Stimulated activated CD8-positive, alpha-beta memory T cell treated with anti-CD3 and anti-CD28 coated beads, Interleukin-15, amount 100 ng/mL, for 4 hours (primary cell): ENCODE data around the gene OR51F1.
"Not testable (repeated sequence)": the region's sequence is repeated elsewhere in the genome, so short reads cannot be mapped to it uniquely, and the experiment has no call there.

Experiments
- DNase-seq, 2 donors: peaks; one replicate each; pipeline ENCODE4 v3.0.0-alpha.2; 2020; ENCODE audit warnings: low read depth in 2 of 2

Gene OR51F1

GRCh38 chr11:4769838-4770237 is at the start of gene OR51F1:
OR51F1 (minus strand) TSS chr11:4769938; CDS start chr11:4769938, 0 bp downstream.
- no peak for DNase-seq

- no peak for DNase-seq
Measured at GRCh38 chr11:4809246-4809645, 39.5 kb upstream of the OR51F1 start.

- no peak for DNase-seq
Measured at GRCh38 chr11:4808476-4808875, 38.7 kb upstream of the OR51F1 start.

GRCh38 chr11:4804280-4804679 is 34.5 kb upstream of the OR51F1 start, which contains the start of gene OR52R1:
OR52R1 (minus strand) TSS chr11:4804380; CDS start chr11:4804380, 0 bp downstream.
- DNase-seq: no peak

GRCh38 chr11:4801316-4801715 is 31.6 kb upstream of the OR51F1 start:
- not testable (repeated sequence) for DNase-seq

- no peak for DNase-seq
Measured at GRCh38 chr11:4798427-4799183, 28.9 kb upstream of the OR51F1 start.

- no peak for DNase-seq
Measured at GRCh38 chr11:4797206-4797605, 27.5 kb upstream of the OR51F1 start.

GRCh38 chr11:4782454-4782853 is 12.7 kb upstream of the OR51F1 start:
- no peak for DNase-seq

- no peak for DNase-seq
Measured at GRCh38 chr11:4768094-4768493, 1.6 kb downstream of the OR51F1 start.

- DNase-seq: no peak
Measured at GRCh38 chr11:4766420-4767043, 3.2 kb downstream of the OR51F1 start.

GRCh38 chr11:4763096-4763495 is 6.6 kb downstream of the OR51F1 start:
- DNase-seq: no peak

GRCh38 chr11:4751201-4751600 is 18.5 kb downstream of the OR51F1 start:
- DNase-seq: no peak

- DNase-seq: no peak
Measured at GRCh38 chr11:4748438-4748837, 21.3 kb downstream of the OR51F1 start.

- DNase-seq: no peak
Measured at GRCh38 chr11:4740735-4741134, 29.0 kb downstream of the OR51F1 start.

GRCh38 chr11:4727171-4727570 is 42.6 kb downstream of the OR51F1 start:
- no peak for DNase-seq

- not testable (repeated sequence) for DNase-seq
Measured at GRCh38 chr11:4722616-4723534, 46.9 kb downstream of the OR51F1 start.
